ENCODE measurements around the gene ZDHHC1. TPM values are rescaled to one million over a fixed set of nuclear protein-coding genes. Genes with fewer than 3 reads are reported as not detected.

ZDHHC1 gene
- total RNA-seq, 1 donor from 2014 or later = 82.7 TPM

DNA sequence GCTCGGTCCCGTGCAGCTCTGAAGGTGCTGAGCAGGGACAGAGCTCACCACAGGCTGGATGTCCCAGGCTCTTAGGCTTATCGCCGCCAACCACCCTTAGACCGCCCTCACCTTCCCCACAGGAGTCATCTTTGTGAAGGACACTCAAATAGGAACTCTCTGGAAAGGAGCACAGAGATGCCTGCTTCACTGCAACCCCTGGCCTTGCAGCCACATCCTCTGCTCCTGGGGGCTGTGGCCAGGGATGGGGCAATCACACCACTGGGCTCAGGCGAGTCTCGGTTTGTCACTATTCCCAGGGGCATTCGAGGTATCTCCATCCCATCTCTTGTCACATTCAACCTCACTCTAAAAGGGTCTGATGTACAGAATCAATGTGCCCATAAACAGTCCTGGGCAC lies 10.9 kb downstream of the ZDHHC1 start:
- no peaks in the 10 kb centered on the region for H3K36me3 ChIP-seq
- peak overlapping the region in 1 of 2 donors; percentile 4 for H3K27ac ChIP-seq
- H3K4me1 ChIP-seq = no peaks in the 10 kb centered on the region
- no peaks in the 10 kb centered on the region for H3K9me3 ChIP-seq
- no peaks in the 10 kb centered on the region for H3K27me3 ChIP-seq
- no peak for DNase-seq (ENCODE audit: low spot score in 2 of 2)
- intact Hi-C loops (cut with DNase I) = no loop called here
- no peak for TF ChIP-seq CTCF (IDR thresholded peaks at IDR 0.05)
- no peak overlapping the region for H3K4me3 ChIP-seq

GRCh38 chr16:67404740-67405226 lies 11.5 kb downstream of the ZDHHC1 start:
- DNase-seq (ENCODE audit: low spot score in 2 of 2) = no peak
- H3K4me1 ChIP-seq = no peaks in the 10 kb centered on the region
- no peaks in the 10 kb centered on the region for H3K36me3 ChIP-seq
- no peaks in the 10 kb centered on the region for H3K27me3 ChIP-seq
- H3K9me3 ChIP-seq = no peaks in the 10 kb centered on the region
- H3K4me3 ChIP-seq = no peak overlapping the region
- intact Hi-C loops (cut with DNase I) = no loop called here
- TF ChIP-seq CTCF (IDR thresholded peaks at IDR 0.05) = no peak
- H3K27ac ChIP-seq = no peak overlapping the region

DNA sequence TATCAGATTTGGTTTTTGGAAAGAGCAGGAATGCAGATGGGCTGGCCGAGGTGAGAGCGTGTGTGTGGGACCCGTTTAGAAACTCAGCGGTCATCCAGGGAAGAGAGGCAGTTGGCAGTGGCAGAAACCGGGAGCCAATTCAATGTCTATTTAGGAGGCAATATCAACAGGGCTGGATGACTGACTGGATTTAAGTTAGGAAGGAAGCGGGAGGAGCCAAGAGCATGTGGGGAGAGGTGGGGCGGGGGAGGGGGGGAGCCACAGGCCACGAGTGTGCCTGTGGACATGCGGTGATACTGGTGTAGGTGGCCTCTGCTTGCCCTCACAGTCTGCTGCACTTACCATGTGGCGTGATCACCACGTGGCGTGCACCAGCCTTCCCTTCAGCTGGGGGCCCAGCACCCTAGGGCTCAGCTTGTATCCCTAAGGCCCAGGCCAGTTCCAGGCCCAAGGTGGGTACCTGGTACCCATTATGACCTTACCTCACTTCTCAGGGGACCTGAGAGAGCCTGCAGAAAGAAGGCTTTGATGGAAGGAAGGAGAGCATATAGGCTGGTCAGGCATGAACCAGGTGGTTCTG lies 12.2 kb downstream of the ZDHHC1 start:
- H3K4me3 ChIP-seq = no peak overlapping the region
- no peak for DNase-seq (ENCODE audit: low spot score in 2 of 2)
- no peaks in the 10 kb centered on the region for H3K27me3 ChIP-seq
- peaks cover 0 to 6% of the 10 kb centered on the region in 2 donors for H3K4me1 ChIP-seq
- TF ChIP-seq CTCF (IDR thresholded peaks at IDR 0.05) = no peak
- intact Hi-C loops (cut with DNase I) = no loop called here
- no peaks in the 10 kb centered on the region for H3K9me3 ChIP-seq
- no peaks in the 10 kb centered on the region for H3K36me3 ChIP-seq
- no peak overlapping the region for H3K27ac ChIP-seq

GRCh38 chr16:67400901-67401300 lies 15.4 kb downstream of the ZDHHC1 start:
- Histone ChIP-seq H3K27me3 (no peaks in the 10 kb centered on the region), H3K4me3 (no peak overlapping the region), H3K27ac (no peak overlapping the region), H3K4me1 (peaks cover 3 to 12% of the 10 kb centered on the region in 2 donors), H3K9me3 (no peaks in the 10 kb centered on the region), H3K36me3 (no peaks in the 10 kb centered on the region)
- no peak for DNase-seq (ENCODE audit: low spot score in 2 of 2)
- no peak for TF ChIP-seq CTCF (IDR thresholded peaks at IDR 0.05)
- intact Hi-C loops (cut with DNase I) = no loop called here

GRCh38 chr16:67399749-67400704 lies 16.2 kb downstream of the ZDHHC1 start:
- Histone ChIP-seq H3K27me3 (peaks cover 3% of the 10 kb centered on the region), H3K27ac (no peak overlapping the region), H3K4me1 (peaks cover 3 to 12% of the 10 kb centered on the region in 2 donors), H3K4me3 (no peak overlapping the region), H3K36me3 (no peaks in the 10 kb centered on the region), H3K9me3 (no peaks in the 10 kb centered on the region)
- intact Hi-C loops (cut with DNase I) = loop anchor here (10.0 kb wide), 1 partner anchor 115 kb away; no protein-coding TSS in a partner anchor
- peak in 1 of 3 experiments; percentile 6 for TF ChIP-seq CTCF (IDR thresholded peaks at IDR 0.05)
- no peak for DNase-seq (ENCODE audit: low spot score in 2 of 2)

Data from ascending aorta (tissue), 2 donors.